ENCODE measurements around the gene BHLHA9. TPM values are rescaled to one million over a fixed set of nuclear protein-coding genes. Genes with fewer than 3 reads are reported as not detected.

The BHLHA9 gene
- total and polyA plus RNA-seq, 9 of the 15 experiments (the other 6 are each of a cell fraction or from before 2014, with no cell fraction given) = not detected

DNA sequence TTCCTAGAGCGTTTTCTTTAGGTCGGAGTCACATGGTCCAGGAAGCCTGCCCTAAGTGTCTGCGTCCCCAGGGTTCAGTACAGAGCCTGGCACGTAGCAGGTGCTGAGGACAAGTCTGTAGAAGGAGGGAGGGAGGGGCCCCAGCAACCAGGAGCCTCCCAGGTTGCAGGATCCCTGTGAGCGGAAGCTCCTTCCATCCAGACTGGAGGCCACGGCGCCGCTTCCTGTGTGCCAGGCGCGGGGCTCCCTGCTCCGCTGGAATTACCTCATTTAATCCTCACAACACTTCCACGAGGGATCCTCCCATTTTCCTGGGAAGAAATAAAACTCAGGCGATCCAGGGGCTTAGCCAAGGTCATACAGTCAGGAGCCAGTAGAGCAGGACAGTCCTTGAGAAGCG lies 31.3 kb downstream of the BHLHA9 start:
- peaks cover 28 to 73% of the 10 kb centered on the region in 2 experiments for H3K27me3 ChIP-seq (ENCODE audit: control insufficient read depth in 2 of 2, insufficient read depth in 2 of 2, low read length in 2 of 2)
- H3K36me3 ChIP-seq (ENCODE audit: control insufficient read depth, insufficient read depth, low read length) = no peaks in the 10 kb centered on the region
- H3K4me2 ChIP-seq (ENCODE audit: insufficient read depth, low read length) = no peak overlapping the region
- no peaks in the 10 kb centered on the region for H3K9me3 ChIP-seq (replicated peaks; ENCODE audit: control insufficient read depth, insufficient read depth, low read depth, low read length)
- H4K20me1 ChIP-seq (replicated peaks; ENCODE audit: control insufficient read depth, insufficient read depth, low read length) = no peaks in the 10 kb centered on the region; the same call in 1 of the 2 replicates
- no peak overlapping the region for H3K4me3 ChIP-seq
- in situ Hi-C loops (cut with MboI) (no loop called here), intact Hi-C loops (cut with micrococcal nuclease) (no loop called here)
- H3K9ac ChIP-seq (ENCODE audit: insufficient read depth in 1 of 2, low read depth in 2 of 2, low read length in 2 of 2) = no peak overlapping the region
- no TSS peak for BruUV-seq (replicated peaks)
- ATAC-seq = no peak
- no peak for DNase-seq (ENCODE audit: extremely low read depth in 1 of 4, low spot score in 3 of 4)
- no peak overlapping the region for H2AFZ ChIP-seq (ENCODE audit: low read depth, low read length)
- CTCF ChIA-PET (ENCODE audit: low intra/inter-chr PET ratio) = no interaction called here
- POLR2A ChIA-PET = no interaction called here
- peaks cover 0 to 22% of the 10 kb centered on the region in 2 experiments; a peak in 2 of 5 replicates for H3K4me1 ChIP-seq (replicated peaks in 1 of 2; ENCODE audit: control insufficient read depth in 2 of 2, insufficient read depth in 2 of 2, low read length in 2 of 2)
- H3K9me1 ChIP-seq (ENCODE audit: control insufficient read depth, insufficient read depth, low read length) = no peaks in the 10 kb centered on the region
- no peaks in the 10 kb centered on the region for H3K79me2 ChIP-seq (ENCODE audit: control insufficient read depth, insufficient read depth, low read length)
- TF ChIP-seq ZNF592 (IDR thresholded peaks at IDR 0.05) (no peak), MBD1 (CRISPR knock-in tag; IDR thresholded peaks at IDR 0.05) (no peak)
- no peak overlapping the region for H3K27ac ChIP-seq (ENCODE audit: extremely low read depth, low read depth, low read length)
- no peak for FAIRE-seq
- 40% methylated on average over 11 of the region's 14 CpGs for WGBS (ENCODE audit: insufficient coverage, low coverage, missing lambda C conversion rate)

Measured in K562 (cell line).